HepG2 (cell line): ENCODE measurements around the gene ANKRD35. TPM values are rescaled to one million over a fixed set of nuclear protein-coding genes. Genes with fewer than 3 reads are reported as not detected.

Experiments
- ATF2 ChIP-seq: sonication (generic); formaldehyde crosslinking; IDR thresholded peaks from 2 replicates; pipeline ENCODE4 v1.4.0; 2020; ENCODE audit warnings: missing genetic modification reagents
- ATF6 ChIP-seq: sonication (generic); formaldehyde crosslinking; conservative IDR thresholded peaks from 2 replicates; pipeline ENCODE4 v1.4.0; 2020; ENCODE audit warnings: missing genetic modification reagents
- CBX5 ChIP-seq: sonication (generic); formaldehyde crosslinking; IDR thresholded peaks from 2 replicates; pipeline ENCODE4 v1.4.0; 2020; ENCODE audit warnings: missing genetic modification reagents, borderline replicate concordance
- EP300 ChIP-seq, 3 experiments: sonication (generic) in 1 of 3; formaldehyde crosslinking in 1 of 3; IDR thresholded peaks; 2 replicates each; pipeline versions ENCODE4 v1.5.1 to v1.6.1; 2011 to 2020; ENCODE audit warnings: low read depth in 2 of 3, low read length in 2 of 3, borderline replicate concordance in 1 of 3, improper control_type of control experiment in 1 of 3, mild to moderate bottlenecking in 1 of 3, missing genetic modification reagents in 1 of 3, moderate library complexity in 1 of 3
- GABPB1 ChIP-seq: IDR thresholded peaks from 2 replicates; pipeline ENCODE4 v1.6.1; 2016; ENCODE audit warnings: mild to moderate bottlenecking, missing genetic modification reagents, moderate library complexity, missing compliant biosample characterization
- GTF2F1 ChIP-seq: fragments of 150-350 bp; IDR thresholded peaks from 2 replicates; pipeline ENCODE4 v1.6.1; 2014; ENCODE audit warnings: low read length
- KDM5B ChIP-seq: sonication (generic); formaldehyde crosslinking; IDR thresholded peaks from 2 replicates; pipeline ENCODE4 v1.4.0; 2020; ENCODE audit warnings: missing genetic modification reagents, mild to moderate bottlenecking, borderline replicate concordance
- RCOR2 ChIP-seq: IDR thresholded peaks from 2 replicates; pipeline ENCODE4 v1.6.1; 2016; ENCODE audit warnings: missing biosample characterization, missing genetic modification reagents
- RXRA ChIP-seq: sonication (generic); formaldehyde crosslinking; IDR thresholded peaks from 2 replicates; pipeline ENCODE4 v1.5.1; 2020; ENCODE audit warnings: missing genetic modification reagents
- ZBED4 ChIP-seq: sonication (generic); formaldehyde crosslinking; IDR thresholded peaks from 2 replicates; pipeline ENCODE4 v1.4.0; 2020; ENCODE audit warnings: missing genetic modification reagents, borderline replicate concordance
- ZFP90 ChIP-seq: sonication (generic); formaldehyde crosslinking; IDR thresholded peaks from 2 replicates; pipeline ENCODE4 v1.8.0; 2022; ENCODE audit warnings: missing genetic modification reagents, mild to moderate bottlenecking, inconsistent platforms, borderline replicate concordance
- ZNF224 ChIP-seq: sonication (generic); formaldehyde crosslinking; IDR thresholded peaks from 2 replicates; pipeline ENCODE4 v1.5.0; 2020; ENCODE audit warnings: mild to moderate bottlenecking, missing genetic modification reagents
- ZNF335 ChIP-seq: sonication (generic); formaldehyde crosslinking; IDR thresholded peaks from 2 replicates; pipeline ENCODE4 v1.4.0; 2020; ENCODE audit warnings: missing genetic modification reagents
- ZNF501 ChIP-seq: sonication (generic); formaldehyde crosslinking; IDR thresholded peaks from 2 replicates; pipeline ENCODE4 v1.5.1; 2020; ENCODE audit warnings: mild to moderate bottlenecking, moderate library complexity, missing genetic modification reagents
- ZNF563 ChIP-seq: sonication (generic); formaldehyde crosslinking; IDR thresholded peaks from 2 replicates; pipeline ENCODE4 v1.8.0; 2022; ENCODE audit warnings: mild to moderate bottlenecking, moderate library complexity, missing genetic modification reagents
- ZNF691 ChIP-seq: sonication (generic); formaldehyde crosslinking; IDR thresholded peaks from 2 replicates; pipeline ENCODE4 v1.4.0; 2020; ENCODE audit warnings: missing genetic modification reagents, low read depth, mild to moderate bottlenecking, borderline replicate concordance
- ZNF749 ChIP-seq: sonication (generic); formaldehyde crosslinking; IDR thresholded peaks from 2 replicates; pipeline ENCODE4 v1.8.0; 2022; ENCODE audit warnings: mild to moderate bottlenecking, missing genetic modification reagents, moderate library complexity, borderline replicate concordance
- ZSCAN12 ChIP-seq: sonication (generic); formaldehyde crosslinking; IDR thresholded peaks from 2 replicates; pipeline ENCODE4 v1.9.0; 2021; ENCODE audit warnings: mild to moderate bottlenecking, missing genetic modification reagents
- ZSCAN9 ChIP-seq: IDR thresholded peaks from 2 replicates; pipeline ENCODE4 v1.6.1; 2016; ENCODE audit warnings: borderline replicate concordance
- polyA plus RNA-seq, 8 experiments: library from polyadenylated mRNA; depleted of rRNA in 3 of 8; stranded (reverse) in 7 of 8; unstranded in 1 of 8; fragments of >200 nt; fragmentation: Illumina TruSeq in 4 of 8; extraction: Trizol in 4 of 8; gene quantifications; 2 replicates each; pipeline versions ENCODE4 v1.2.1 to v1.2.3, GENCODE V29; 2011 to 2016; ENCODE audit warnings: low read depth in 4 of 8, missing spikeins in 1 of 8, mixed read lengths in 1 of 8; ENCODE audit not compliant: insufficient read depth in 1 of 8
- total RNA-seq, 5 experiments: library from RNA; depleted of rRNA; stranded (reverse); fragments of >200 nt; fragmentation: Illumina TruSeq; extraction: Trizol; gene quantifications; 2 replicates each; pipeline ENCODE4 v1.2.3, GENCODE V29; 2016; ENCODE audit warnings: low read depth in 1 of 5

Gene ANKRD35
- total and polyA plus RNA-seq, 2 of the 13 experiments (the other 11 are each of a cell fraction or from before 2014, with no cell fraction given), result 0.02 TPM; not detected in 1

- peak; percentile 33; the same call in 1 of the 2 replicates for TF ChIP-seq ZNF691 (CRISPR knock-in tag)
- peak; percentile 50; the same call in 1 of the 2 replicates for TF ChIP-seq ZBED4 (CRISPR knock-in tag)
- 0 out of 2 replicates have a peak, but pooled peaks have one; percentile 61 for TF ChIP-seq ZSCAN12 (CRISPR knock-in tag)
- TF ChIP-seq EP300 (IDR thresholded peaks at IDR 0.05; ENCODE audit: low read depth in 2 of 2, low read length in 2 of 2), result peak in 1 of 2 experiments; percentile 90; a peak in 2 of 4 replicates
- peak; percentile 91 for TF ChIP-seq EP300 (CRISPR knock-in tag; IDR thresholded peaks at IDR 0.05; ENCODE audit: borderline replicate concordance)
- TF ChIP-seq GABPB1 (CRISPR knock-in tag), result peak; percentile 52
- 0 out of 2 replicates have a peak, but pooled peaks have one; percentile 35 for TF ChIP-seq ZNF749 (CRISPR knock-in tag)
- peak; percentile 49; the same call in 1 of the 2 replicates for TF ChIP-seq GTF2F1
- no peak for TF ChIP-seq ZNF224 (CRISPR knock-in tag)
- TF ChIP-seq ZNF501 (CRISPR knock-in tag), result peak; percentile 89
- TF ChIP-seq ATF6 (CRISPR knock-in tag), result 0 out of 2 replicates have a peak, but pooled peaks have one; percentile 29
- TF ChIP-seq RXRA (CRISPR knock-in tag), result 0 out of 2 replicates have a peak, but pooled peaks have one; percentile 61
- 0 out of 2 replicates have a peak, but pooled peaks have one; percentile 32 for TF ChIP-seq ZNF335 (CRISPR knock-in tag)
- TF ChIP-seq ZSCAN9 (CRISPR knock-in tag), result peak; percentile 84
- TF ChIP-seq ATF2, result peak; percentile 44; the same call in 1 of the 2 replicates
- TF ChIP-seq KDM5B (CRISPR knock-in tag), result peak; percentile 31; the same call in 1 of the 2 replicates
- peak; percentile 31; the same call in 1 of the 2 replicates for TF ChIP-seq CBX5 (CRISPR knock-in tag)
- peak; percentile 72; the same call in 1 of the 2 replicates for TF ChIP-seq ZFP90 (CRISPR knock-in tag)
- peak; percentile 79 for TF ChIP-seq RCOR2
- TF ChIP-seq ZNF563 (CRISPR knock-in tag), result no peak
Observed at GRCh38 chr1:145891587-145892485, 6.2 kb upstream of the ANKRD35 start (continued).
